ENCODE results near the gene KRT1.

DNA sequence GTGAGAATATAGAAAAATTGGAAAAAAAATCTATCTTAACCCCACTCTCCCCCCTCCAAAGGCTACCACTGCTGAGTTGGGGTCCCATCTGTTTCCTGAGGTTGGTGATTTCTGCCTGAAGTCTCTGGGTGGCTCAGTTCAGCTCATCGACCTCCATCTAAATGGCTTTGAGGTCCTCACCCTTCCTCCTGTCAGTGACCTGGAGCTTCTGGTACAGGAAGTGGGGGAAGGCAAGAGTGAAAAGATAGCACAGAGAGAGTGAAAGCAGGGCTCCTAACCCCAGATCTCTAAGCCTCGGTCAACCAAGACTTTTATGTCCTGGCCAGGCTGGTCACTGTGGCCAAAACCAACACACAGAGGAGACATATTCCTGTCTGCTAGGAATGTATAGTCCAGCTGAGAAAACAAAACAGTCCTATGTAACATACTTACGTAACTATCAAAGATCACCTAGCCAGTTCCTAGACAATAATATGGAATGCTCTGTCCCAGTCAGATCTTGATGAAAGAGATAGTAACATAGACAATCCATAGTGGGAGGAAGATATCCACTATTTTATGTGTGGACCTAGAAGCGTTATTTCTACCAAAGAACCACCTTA is 49.5 kb downstream of the KRT1 start:
- TF ChIP-seq, protein P1, sequence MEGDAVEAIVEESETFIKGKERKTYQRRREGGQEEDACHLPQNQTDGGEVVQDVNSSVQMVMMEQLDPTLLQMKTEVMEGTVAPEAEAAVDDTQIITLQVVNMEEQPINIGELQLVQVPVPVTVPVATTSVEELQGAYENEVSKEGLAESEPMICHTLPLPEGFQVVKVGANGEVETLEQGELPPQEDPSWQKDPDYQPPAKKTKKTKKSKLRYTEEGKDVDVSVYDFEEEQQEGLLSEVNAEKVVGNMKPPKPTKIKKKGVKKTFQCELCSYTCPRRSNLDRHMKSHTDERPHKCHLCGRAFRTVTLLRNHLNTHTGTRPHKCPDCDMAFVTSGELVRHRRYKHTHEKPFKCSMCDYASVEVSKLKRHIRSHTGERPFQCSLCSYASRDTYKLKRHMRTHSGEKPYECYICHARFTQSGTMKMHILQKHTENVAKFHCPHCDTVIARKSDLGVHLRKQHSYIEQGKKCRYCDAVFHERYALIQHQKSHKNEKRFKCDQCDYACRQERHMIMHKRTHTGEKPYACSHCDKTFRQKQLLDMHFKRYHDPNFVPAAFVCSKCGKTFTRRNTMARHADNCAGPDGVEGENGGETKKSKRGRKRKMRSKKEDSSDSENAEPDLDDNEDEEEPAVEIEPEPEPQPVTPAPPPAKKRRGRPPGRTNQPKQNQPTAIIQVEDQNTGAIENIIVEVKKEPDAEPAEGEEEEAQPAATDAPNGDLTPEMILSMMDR (IDR thresholded peaks at IDR 0.05), result no peak
- TF ChIP-seq POLR2A (IDR thresholded peaks at IDR 0.05), result no peak
